Stimulated activated CD4-positive, alpha-beta T cell treated with anti-CD3 and anti-CD28 coated beads, Interleukin-15, amount 100 ng/mL, for 24 hours (primary cell): Measurements from ENCODE around the gene APOL1.
"Not testable (repeated sequence)": the region's sequence is repeated elsewhere in the genome, so short reads cannot be mapped to it uniquely, and the experiment has no call there.

ENCODE experiments used
- DNase-seq: peaks from one replicate; pipeline ENCODE4 v3.0.0-alpha.2; 2020

The APOL1 gene

DNA sequence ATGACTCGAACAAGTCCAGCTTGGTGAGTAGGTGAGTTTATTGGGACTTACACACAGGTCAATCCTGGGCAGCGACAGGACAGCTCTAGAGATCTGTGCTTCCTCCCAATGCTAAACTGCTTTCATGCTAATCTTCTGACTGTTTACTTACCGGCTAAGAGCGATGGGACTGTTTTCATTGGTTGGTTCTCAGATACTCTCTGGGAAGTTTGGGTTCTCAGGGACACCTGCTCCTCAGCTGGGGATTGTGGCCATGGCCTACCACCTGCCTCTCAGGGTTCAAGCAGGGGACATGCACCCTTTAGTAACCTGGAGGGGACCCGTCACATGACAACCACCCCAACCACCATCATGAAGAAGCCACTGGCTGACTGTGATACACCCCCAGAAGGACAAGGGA lies 26.7 kb upstream of the APOL1 start:
- DNase-seq = no peak

- DNase-seq = peak; percentile 19
Observed at GRCh38 chr22:36227396-36227795, 25.5 kb upstream of the APOL1 start.

DNA sequence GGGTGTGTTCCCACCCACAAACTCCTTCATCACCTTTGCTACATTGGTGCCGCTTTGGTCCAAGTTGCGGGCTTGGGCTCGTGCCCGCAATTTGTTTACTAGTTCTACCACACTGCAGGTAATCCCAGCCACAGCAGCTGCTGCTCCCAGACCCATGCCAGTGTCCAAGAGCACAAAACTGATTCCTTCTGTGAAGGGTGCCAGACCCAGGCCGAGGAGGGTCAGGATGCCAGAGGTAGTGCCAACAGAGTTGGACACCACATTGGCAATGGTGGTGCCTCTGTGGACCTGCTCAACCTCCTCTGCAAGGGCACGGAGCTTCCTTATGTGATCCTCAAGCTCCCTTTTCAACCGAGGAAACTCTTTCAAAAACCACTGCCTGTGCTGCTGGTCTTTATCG lies 25.1 kb upstream of the APOL1 start:
- no peak for DNase-seq

- not testable (repeated sequence) for DNase-seq
Observed at GRCh38 chr22:36228369-36228768, 24.6 kb upstream of the APOL1 start.

GRCh38 chr22:36228944-36229343 lies 24.0 kb upstream of the APOL1 start:
- no peak for DNase-seq

- DNase-seq = not testable (repeated sequence)
Observed at GRCh38 chr22:36229649-36230048, 23.3 kb upstream of the APOL1 start.

GRCh38 chr22:36231051-36231450 lies 21.9 kb upstream of the APOL1 start:
- DNase-seq = not testable (repeated sequence)

DNA sequence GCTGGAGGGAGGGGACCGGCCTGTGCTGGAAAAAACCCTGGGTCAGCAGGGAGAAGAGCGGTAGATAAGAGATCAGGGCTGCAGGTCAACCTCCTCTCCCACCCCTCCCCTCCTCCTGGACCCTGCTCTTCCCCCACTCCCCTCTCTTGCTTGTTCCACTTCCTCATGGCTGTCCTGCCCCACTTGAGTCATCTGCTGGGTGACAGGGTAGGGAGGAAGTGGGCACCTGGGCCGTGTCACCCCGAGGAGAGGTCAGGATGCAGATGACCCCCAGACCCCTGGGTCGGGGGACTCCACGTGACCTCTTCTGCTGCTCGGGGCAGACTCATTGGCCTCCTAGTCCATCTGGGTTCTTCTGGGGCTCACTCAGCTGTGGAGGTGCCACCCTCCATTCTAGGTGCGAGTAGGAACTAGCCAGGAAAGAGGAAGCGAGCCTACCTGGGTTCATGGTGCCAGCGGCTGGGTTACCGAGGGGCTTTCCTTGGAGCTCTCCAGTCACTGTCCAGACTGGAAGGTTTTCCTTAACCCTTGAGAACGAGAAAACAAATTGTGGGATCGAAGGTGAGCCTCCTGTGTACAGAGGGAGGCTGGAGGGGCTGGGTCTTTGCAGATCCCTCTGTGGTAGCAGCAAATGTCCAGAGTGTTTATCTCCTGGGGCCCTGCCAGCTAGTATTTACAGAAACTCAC lies 20.1 kb upstream of the APOL1 start:
- DNase-seq = no peak

DNA sequence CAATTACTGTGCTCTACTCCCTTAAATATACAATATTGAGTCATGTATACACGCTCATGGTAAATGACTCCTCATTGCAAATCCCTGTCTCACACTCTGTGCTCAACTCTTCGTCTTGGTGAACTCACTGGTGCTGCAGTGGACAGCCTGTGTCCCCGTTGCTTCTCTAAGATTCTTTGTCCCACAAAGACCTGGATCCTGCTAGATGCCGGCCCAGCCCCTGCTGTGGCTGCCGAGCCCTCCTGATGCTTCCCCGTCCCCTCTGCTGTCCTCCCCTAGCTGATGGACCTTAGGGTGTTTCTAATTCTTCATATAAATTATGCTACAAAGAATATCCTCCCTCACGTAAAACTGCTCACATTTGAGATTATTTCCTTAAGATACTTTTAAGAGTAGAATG lies 19.1 kb upstream of the APOL1 start:
- DNase-seq = no peak

GRCh38 chr22:36234213-36234612 lies 18.7 kb upstream of the APOL1 start:
- no peak for DNase-seq

DNA sequence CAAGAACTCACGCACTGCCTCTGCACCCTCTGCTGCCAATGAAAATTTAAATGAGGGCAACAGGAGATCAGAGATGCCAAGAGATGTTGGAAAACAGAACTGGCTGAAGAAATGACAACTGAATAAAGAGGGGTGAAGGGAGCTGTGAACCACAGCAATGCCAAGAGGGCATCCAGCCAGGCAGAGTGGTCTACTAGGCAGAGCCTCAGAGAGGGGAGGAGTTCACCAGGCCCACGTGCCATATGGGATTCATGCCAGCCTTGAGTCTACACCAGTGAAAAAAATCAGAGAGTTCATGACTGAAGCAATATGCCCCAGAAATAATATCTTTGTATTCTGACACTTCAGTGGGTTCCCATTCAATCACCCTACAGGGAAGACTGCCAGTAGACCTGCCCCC lies 18.0 kb upstream of the APOL1 start:
- DNase-seq = no peak

- DNase-seq = no peak
Observed at GRCh38 chr22:36235585-36235984, 17.3 kb upstream of the APOL1 start.

GRCh38 chr22:36236388-36237319 lies 16.3 kb upstream of the APOL1 start:
- no peak for DNase-seq

DNA sequence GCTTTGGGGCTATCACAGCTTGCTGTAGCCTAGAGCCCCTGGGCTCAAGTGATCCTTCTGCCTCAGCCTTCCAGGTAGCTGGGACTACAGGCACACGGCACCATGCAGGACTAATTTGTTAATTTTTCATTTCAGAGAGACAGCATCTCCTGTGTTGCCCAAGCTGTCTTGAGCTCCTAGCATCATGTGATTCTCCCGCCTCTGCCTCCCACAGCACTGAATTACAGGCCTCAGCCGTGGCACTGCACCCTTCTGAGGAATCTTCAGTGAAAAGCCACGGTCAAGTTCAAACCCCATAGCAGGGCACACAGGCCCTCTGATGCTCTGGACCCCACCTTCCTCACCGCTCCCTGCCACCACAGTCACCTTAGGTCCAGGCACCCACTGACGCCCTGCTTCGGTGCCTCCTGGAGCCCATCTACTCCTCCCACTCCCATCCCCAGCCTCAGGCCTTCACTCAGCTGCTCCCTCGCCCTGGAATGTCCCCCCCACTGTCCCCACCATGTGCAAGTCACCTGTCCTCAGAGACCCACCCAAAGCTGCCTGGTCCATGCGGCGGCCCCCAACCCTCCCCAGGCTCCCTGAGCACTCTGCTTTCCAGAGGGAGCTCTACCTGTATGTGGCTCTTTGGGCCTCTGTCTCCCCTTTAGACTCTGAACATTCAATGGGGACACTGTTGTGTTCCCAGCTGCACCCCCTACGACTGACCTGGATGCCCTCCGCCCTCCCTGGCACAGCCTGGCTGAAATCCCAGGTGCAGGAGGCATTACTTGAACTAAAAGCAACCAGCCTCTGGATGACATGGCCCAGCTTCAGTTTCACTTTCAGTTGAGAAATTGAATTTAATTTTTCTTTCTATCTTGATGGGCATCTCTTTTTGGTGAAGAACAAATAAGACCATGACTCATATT lies 15.2 kb upstream of the APOL1 start:
- DNase-seq = peak; percentile 32

DNA sequence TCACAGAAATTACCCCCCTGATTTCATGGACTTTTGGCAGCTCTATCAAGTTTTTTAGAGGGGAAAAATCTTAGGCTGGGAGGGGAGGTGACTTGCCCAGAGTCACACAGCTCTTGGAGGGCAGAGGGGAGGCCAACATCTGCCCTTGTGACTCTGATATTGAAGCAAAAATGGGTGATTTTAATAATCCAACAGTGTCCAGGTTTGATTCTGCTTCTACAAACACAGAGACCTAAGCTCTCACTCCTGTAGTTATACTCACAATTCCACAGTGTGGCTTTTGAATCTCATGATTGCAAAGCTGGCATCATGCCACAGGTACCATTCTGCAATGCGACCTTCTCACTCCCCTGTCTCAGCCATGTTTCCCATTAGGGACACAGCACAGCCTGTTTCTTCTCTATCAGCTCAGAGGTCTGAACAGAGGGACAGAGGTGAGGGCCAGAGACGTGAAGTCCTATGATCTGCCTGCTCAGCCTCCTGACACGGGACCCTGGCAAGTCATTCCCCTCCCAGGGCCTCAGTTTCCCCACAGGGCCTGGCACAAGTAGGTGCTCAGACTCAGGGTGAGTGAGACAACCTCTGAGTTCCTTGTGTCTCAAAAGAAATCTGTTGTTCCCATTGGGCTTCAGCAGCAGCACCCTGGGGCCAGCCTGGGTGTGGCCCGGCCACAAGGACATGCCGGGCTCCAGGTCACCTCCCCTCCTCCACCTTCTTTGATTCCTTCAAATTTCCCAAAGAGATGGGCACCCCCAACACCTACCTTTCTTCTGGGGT lies 14.4 kb upstream of the APOL1 start:
- peak; percentile 36 for DNase-seq

DNA sequence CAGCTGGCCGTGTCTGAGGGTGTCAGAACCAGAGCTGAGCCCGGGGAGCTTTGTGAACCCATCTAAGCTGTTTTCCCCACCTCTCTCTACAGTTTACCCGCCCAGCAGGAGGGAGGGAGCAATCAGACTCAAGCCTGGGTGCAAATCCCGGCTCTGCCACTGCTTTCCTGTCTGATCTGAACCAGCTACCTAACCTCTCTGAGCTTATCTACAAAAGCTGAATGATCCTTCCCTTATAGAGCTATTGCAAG lies 13.9 kb upstream of the APOL1 start:
- peak; percentile 21 for DNase-seq

DNA sequence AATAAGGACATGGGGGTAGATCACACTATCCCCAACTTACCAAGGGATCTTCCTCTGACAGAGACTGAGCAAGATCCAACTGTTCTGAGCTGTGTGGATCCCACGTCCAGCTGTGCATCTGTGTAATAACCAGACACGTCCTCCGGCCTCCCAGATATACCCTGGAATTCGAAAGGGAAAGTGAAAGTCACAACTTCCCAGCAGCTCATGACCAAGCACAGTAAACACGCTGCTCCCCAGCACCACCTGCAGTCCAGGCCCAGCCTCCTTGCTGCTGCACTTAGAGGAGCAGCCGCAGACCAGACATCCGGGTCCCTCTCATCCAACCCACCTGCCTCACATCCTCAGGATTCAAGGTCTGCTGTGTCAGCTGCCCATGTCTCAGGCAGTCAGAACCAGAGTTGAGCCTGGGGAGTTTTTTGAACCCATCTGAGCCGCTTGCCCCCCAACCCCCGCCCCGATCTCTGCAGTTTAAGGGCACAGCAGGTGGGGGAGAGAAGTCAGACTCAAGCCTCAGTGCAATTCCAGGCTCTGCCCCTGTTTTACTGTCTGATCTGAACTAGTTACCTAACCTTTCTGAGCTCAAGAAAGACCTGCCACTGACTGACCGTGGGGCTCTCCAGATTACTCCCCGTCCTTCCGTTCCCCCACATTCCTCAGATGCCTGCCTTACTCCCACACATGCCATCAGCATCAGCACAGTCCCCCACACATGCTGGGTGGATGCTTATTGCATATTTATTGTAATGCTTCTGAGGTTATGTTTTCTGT lies 13.3 kb upstream of the APOL1 start, which contains the start of gene APOL2:
APOL2 (minus strand) TSS at position 127 of the 771 bp plus-strand sequence. CDS start 6,365 bp downstream, outside the sequence.
- peak; percentile 93 for DNase-seq

DNA sequence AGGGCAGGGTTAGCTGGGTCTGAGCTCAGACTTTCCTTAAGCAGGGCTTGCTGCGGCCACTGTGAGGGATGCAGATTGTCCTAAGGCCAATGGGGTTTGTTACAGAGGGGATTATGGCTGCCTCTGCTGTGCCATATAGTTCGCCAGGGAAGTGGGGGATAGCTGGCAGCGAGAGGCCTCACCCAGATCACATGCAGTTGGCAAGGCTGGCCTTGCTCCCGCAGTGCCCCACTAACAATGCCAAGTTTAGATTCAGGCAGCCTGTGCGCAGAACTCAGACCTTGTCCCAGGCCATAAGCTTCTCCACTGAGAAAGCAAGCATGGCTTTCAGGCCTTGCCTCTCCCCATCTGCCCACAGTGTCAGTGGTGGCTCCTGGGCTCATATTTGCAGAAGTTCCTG lies 8.9 kb upstream of the APOL1 start:
- DNase-seq = no peak

- DNase-seq = no peak
Observed at GRCh38 chr22:36244522-36245391, 8.2 kb upstream of the APOL1 start.

- no peak for DNase-seq
Observed at GRCh38 chr22:36245805-36246356, 7.1 kb upstream of the APOL1 start.
